Panc1 (cell line): ENCODE measurements around the gene AGXT2. TPM values are rescaled to one million over a fixed set of nuclear protein-coding genes. Genes with fewer than 3 reads are reported as not detected.

Experiments
- ATAC-seq: fragments of 200-7000 bp; cut with Tn5 transposase; 2 replicates; pipeline ENCODE4 v1.9.1; 2020; ENCODE audit warnings: mild to moderate bottlenecking, moderate library complexity
- BruUV-seq: library from RNA; stranded (reverse); fragments of 400-500 nt; replicated peaks from 2 replicates; lab custom pipeline; 2021; lab: Mats Ljungman, UMichigan
- CTCF ChIA-PET: fragments of 300-600 bp; sonication (Branson Sonifier 250); formaldehyde crosslinking; loops from one replicate; lab custom pipeline; 2022; ENCODE audit warnings: antibody characterized with exemption; lab: Charles Lee
- POLR2A ChIA-PET: fragments of 300-600 bp; sonication (Branson Sonifier 250); formaldehyde crosslinking; loops from one replicate; lab custom pipeline; 2022; ENCODE audit warnings: antibody characterized with exemption; lab: Charles Lee
- DNase-seq: peaks from one replicate; pipeline ENCODE4 v3.0.0-alpha.2; 2010; ENCODE audit warnings: low read depth, low spot score
- H3K27ac ChIP-seq: 2 replicates; pipeline ENCODE4 v1.5.1; 2011; ENCODE audit warnings: mild to moderate bottlenecking, low read length, inconsistent platforms
- H3K27me3 ChIP-seq: fragments of 200-500 bp; sonication (Bioruptor generic); 2 replicates; pipeline ENCODE4 v1.6.0; 2014; ENCODE audit warnings: low read length, inconsistent platforms; ENCODE audit not compliant: control insufficient read depth, insufficient read depth
- H3K36me3 ChIP-seq: fragments of 200-500 bp; sonication (Bioruptor generic); 2 replicates; pipeline ENCODE4 v1.5.1; 2014; ENCODE audit warnings: inconsistent platforms, mild to moderate bottlenecking, low read length, moderate library complexity; ENCODE audit not compliant: control insufficient read depth, insufficient read depth
- H3K4me1 ChIP-seq: 2 replicates; pipeline ENCODE4 v1.5.1; 2011; ENCODE audit warnings: inconsistent platforms, mild to moderate bottlenecking, low read length, moderate library complexity; ENCODE audit not compliant: control insufficient read depth, insufficient read depth
- H3K4me3 ChIP-seq, 2 experiments: 2 replicates each; pipeline ENCODE4 v1.5.1; 2011 to 2012; ENCODE audit warnings: low read depth in 2 of 2, low read length in 2 of 2, mild to moderate bottlenecking in 2 of 2, inconsistent platforms in 1 of 2, moderate library complexity in 1 of 2
- H3K9me3 ChIP-seq: fragments of 200-500 bp; sonication (Bioruptor generic); 2 replicates; pipeline ENCODE4 v1.5.1; 2014; ENCODE audit warnings: low read depth, mild to moderate bottlenecking, inconsistent platforms, low read length, moderate library complexity; ENCODE audit not compliant: control insufficient read depth, insufficient read depth
- CTCF ChIP-seq: fragments of 450-650 bp; IDR thresholded peaks from 2 replicates; pipeline ENCODE4 v1.5.1; 2017; ENCODE audit warnings: mild to moderate bottlenecking
- POLR2AphosphoS5 ChIP-seq: IDR thresholded peaks from 2 replicates; pipeline ENCODE4 v1.6.1; 2012; ENCODE audit warnings: mild to moderate bottlenecking, low read depth, low read length, moderate library complexity
- REST ChIP-seq, 2 experiments: IDR thresholded peaks; 2 replicates each; pipeline ENCODE4 v1.6.1; 2011 to 2012; ENCODE audit warnings: low read depth in 2 of 2, control low read depth in 1 of 2, low read length in 1 of 2, mild to moderate bottlenecking in 1 of 2, moderate library complexity in 1 of 2; ENCODE audit not compliant: insufficient read depth in 1 of 2
- SIN3A ChIP-seq: IDR thresholded peaks from 2 replicates; pipeline ENCODE4 v1.6.1; 2012; ENCODE audit warnings: low read depth, mild to moderate bottlenecking, low read length, moderate library complexity, borderline replicate concordance; ENCODE audit not compliant: insufficient read depth
- TCF7L2 ChIP-seq: IDR thresholded peaks from 2 replicates; pipeline ENCODE4 v1.6.1; 2011; ENCODE audit warnings: mild to moderate bottlenecking, low read depth, low read length, inconsistent platforms
- in situ Hi-C: cut with HindIII; loops from 2 replicates; pipeline ENCODE4 v1.10.0; 2016; ENCODE audit warnings: low sequenced_read_pairs, low pct_unique_long_range_greater_than_20kb
- intact Hi-C: fragments of 100-400 bp; cut with micrococcal nuclease; formaldehyde crosslinking; loops from one replicate; pipeline ENCODE4 v1.10.0; 2022; ENCODE audit not compliant: unreplicated experiment
- total RNA-seq: library from RNA; stranded (reverse); gene quantifications from one replicate; pipeline ENCODE4 v1.2.1, GENCODE V29; 2021; ENCODE audit not compliant: unreplicated experiment

The AGXT2 gene
- total RNA-seq, 1 experiment from 2014 or later = not detected

- no peak overlapping the region for H3K27ac ChIP-seq
- no peaks in the 10 kb centered on the region for H3K36me3 ChIP-seq
- ATAC-seq (no peak), DNase-seq (no peak)
- ChIA-PET CTCF (no interaction called here), POLR2A (no interaction called here)
- H3K27me3 ChIP-seq = no peaks in the 10 kb centered on the region
- no peaks in the 10 kb centered on the region for H3K9me3 ChIP-seq
- no peaks in the 10 kb centered on the region for H3K4me1 ChIP-seq
- no peak for TF ChIP-seq TCF7L2
- TF ChIP-seq POLR2AphosphoS5 = no peak
- TF ChIP-seq REST (IDR thresholded peaks at IDR 0.05; ENCODE audit: insufficient read depth in 1 of 2, low read depth in 2 of 2, low read length in 1 of 2) = no peak
- no peak for TF ChIP-seq SIN3A
- TF ChIP-seq CTCF = no peak
- intact Hi-C loops (no loop called here), in situ Hi-C loops (no loop called here)
- no peak overlapping the region for H3K4me3 ChIP-seq
- BruUV-seq = no TSS peak
Measured at GRCh38 chr5:35010676-35011075, 37.1 kb downstream of the AGXT2 start.

- intact Hi-C loops = no loop called here
- ATAC-seq (no peak), DNase-seq (no peak)
- no peak for TF ChIP-seq SIN3A
- no peak for TF ChIP-seq TCF7L2
- no peak for TF ChIP-seq REST (IDR thresholded peaks at IDR 0.05; ENCODE audit: insufficient read depth in 1 of 2, low read depth in 2 of 2, low read length in 1 of 2)
- TF ChIP-seq CTCF = no peak
- no peak for TF ChIP-seq POLR2AphosphoS5
- Histone ChIP-seq H3K4me3 (no peak overlapping the region), H3K36me3 (no peaks in the 10 kb centered on the region), H3K9me3 (no peaks in the 10 kb centered on the region), H3K27me3 (no peaks in the 10 kb centered on the region), H3K27ac (no peak overlapping the region), H3K4me1 (no peaks in the 10 kb centered on the region)
- POLR2A ChIA-PET = no interaction called here
- in situ Hi-C loops = no loop called here
- BruUV-seq = no TSS peak
- CTCF ChIA-PET = no interaction called here
Measured at GRCh38 chr5:35009657-35010056, 38.1 kb downstream of the AGXT2 start.
